COR-L47 (cell line): ENCODE results near the gene SMIM36.
"Not testable (repeated sequence)": the region's sequence is repeated elsewhere in the genome, so short reads cannot be mapped to it uniquely, and the experiment has no call there.

Source experiments
- DNase-seq: peaks from one replicate; lab custom pipeline; 2025; lab: John Stamatoyannopoulos, UW

The SMIM36 gene

DNA sequence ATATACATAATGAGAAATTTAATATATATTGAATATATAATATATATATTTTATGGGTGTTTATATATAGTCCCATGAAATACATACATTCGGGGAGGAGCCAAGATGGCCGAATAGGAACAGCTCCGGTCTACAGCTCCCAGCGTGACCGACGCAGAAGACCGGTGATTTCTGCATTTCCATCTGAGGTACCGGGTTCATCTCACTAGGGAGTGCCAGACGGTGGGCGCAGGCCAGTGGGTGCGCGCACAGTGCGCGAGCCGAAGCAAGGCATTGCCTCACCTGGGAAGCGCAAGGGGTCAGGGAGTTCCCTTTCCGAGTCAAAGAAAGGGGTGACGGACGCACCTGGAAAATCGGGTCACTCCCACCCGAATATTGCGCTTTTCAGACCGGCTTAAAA lies 9.6 kb downstream of the SMIM36 start:
- not testable (repeated sequence) for DNase-seq

DNA sequence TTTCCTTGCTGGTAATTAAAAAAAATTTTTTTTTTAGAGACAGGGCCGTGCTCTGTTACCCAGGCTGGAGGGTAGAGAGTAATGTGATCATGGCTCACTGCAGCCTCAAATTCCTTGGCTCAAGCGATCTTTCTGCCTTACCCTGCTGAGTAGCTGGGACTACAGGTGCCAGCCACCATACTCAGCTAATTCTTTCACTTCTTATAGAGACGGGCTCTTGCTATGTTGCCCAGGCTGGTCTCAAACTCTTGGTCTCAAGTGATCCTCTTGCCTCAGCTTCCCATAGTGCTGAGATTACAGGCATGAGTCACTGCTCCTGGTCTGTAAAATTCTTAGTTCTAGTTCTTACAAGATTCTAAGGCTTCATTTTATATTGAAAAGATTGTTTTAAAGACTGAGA lies 11.1 kb downstream of the SMIM36 start:
- no peak for DNase-seq

DNA sequence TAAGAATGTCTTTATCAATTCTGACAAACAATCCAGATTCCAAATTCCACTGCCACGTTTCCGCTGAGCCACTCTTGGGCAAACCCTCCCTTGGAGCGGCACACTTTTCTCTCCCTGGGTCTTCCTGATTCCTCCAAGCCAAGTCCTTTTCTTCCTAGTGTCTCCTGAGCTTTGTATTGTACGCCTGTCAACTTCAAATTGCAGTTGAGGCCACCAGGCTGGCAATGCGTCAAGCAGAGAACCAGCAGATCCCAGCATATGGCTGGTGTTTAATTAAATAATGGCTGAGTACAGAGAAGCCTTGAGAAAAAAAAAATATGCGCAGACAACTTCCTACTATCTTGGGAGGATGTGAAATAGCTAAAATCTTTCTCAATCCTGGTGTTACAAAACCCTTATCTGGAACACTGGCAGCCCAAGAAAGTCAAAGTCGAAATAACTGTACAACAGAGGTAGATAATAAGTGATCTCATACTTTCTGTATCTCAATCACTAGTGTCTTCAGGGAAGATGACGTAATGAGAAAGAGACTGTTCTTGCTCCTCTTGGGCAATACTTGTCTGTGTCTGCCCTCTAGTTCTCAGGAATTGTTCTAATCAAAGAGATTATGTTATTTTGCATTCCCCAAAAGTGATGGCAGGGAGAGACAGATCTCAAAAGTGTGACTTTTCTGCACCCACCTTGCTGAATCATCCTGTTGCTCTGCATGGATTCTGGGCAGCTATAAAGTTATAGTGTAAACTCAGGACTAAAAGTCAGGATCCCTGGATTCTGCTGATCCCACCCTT lies 15.0 kb downstream of the SMIM36 start:
- no peak for DNase-seq

DNA sequence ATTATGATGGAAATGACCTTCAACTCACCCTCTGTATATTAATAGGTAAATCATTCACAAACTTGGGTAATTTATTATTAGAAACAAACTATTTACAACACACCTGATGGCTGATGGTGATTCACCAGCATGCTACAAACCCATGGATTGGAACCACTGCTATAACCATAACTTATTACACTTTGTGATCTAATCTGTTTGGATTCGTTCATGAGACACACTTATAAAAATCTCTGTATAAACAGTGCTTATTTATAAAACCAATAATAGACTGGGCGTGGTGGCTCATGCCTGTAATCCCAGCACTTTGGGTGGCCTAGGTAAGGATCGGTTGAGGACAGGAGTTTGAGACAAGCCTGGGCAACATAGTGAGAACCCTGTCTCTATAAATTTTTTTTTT lies 16.0 kb downstream of the SMIM36 start:
- no peak for DNase-seq

DNA sequence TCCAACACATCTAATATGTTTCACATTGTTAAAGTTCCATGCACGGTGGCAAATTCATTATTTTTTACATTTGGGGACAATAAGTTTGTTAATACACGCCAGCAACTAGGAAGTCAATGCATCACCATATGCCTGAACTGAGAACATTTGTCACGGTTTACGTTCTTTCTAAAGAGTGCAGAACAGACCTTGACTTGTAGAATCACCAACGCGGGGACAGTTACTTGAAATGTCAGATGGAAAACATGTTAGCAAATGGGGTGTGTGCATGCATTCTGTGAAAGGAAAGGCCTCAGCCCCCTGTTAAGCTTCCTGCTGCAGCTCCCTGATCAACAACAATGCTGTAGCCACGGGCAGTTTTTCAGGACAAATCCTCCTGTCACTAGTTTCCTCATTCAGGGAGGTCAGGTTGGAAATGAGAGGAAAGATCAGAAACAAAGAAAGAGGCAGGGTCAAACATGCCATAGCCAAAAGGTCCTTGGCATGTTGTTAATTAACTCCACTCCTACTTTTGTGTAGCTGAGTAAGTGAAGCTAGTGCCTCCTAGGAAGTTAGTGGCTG lies 18.4 kb downstream of the SMIM36 start:
- no peak for DNase-seq

DNA sequence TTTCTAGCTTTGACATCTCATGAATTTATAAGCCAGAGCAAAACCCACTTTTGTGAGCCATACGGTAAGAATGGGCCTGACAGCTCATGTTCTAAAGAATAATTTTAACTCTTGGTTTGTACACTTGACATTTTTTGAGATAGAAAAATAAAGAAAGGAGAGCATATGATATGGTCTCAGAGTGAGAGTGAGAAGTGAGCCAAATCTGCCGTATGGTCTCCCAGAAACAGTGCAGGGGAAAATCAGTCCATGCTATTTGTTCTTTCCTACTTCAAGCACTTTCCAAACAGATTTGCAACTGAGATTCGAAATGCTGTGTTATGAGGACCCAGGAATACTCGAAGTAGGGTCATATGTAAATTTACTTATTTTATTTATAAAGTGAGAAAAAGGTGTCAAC lies 20.9 kb downstream of the SMIM36 start:
- no peak for DNase-seq

DNA sequence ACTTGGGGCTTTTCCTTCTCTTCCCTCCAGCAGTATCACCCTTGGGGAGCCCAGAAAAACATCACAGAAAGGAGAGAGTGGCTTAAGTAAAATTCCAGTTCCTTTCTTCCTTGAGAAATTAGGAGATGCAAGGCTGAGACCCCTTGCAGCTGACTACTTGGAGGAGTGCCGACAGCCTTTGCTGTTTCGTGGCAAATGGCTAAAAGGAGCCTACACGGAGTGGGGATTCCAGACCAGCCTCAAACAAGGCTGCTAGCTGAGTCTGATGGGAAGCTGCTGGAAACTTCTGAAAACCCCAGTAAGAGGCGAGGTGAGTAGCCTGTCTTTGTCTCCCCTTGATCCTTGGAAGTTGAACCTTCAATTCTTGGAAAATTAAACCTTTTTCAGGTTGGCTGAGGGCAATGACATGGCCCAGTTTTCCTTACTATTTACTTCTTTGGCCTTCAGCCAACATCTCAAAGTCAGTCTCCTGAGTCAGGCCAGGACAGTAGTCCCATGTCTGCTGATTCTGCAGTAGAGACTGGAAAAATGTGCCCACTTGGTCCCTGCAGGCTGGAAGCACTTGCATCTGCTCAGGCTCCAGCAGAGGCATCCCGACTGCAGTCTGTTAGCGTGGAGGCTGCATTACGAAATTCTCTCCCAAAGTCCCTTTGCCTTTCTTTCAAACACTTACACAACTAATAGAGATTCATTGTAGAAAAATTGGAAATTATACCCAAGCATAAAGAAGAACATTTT lies 23.4 kb downstream of the SMIM36 start:
- no peak for DNase-seq

DNA sequence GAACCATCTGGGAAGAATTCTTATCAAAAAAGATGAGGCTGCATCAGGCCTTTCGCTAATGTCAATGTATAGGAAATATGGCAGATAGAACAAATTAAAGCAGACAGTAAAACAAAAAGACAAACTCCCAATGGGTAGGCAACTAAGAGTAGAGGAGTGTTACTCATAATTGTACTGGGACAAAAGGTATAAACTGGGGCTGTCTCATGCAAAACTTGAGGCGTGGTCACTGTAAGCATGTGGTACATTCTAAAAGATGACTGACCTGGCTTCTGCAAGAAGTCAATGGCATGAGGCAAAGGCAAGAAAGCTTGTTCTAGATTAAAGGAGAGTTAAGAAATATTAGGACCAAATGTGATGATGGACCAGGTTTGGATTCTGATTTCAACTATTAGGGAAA lies 26.7 kb downstream of the SMIM36 start:
- no peak for DNase-seq

DNA sequence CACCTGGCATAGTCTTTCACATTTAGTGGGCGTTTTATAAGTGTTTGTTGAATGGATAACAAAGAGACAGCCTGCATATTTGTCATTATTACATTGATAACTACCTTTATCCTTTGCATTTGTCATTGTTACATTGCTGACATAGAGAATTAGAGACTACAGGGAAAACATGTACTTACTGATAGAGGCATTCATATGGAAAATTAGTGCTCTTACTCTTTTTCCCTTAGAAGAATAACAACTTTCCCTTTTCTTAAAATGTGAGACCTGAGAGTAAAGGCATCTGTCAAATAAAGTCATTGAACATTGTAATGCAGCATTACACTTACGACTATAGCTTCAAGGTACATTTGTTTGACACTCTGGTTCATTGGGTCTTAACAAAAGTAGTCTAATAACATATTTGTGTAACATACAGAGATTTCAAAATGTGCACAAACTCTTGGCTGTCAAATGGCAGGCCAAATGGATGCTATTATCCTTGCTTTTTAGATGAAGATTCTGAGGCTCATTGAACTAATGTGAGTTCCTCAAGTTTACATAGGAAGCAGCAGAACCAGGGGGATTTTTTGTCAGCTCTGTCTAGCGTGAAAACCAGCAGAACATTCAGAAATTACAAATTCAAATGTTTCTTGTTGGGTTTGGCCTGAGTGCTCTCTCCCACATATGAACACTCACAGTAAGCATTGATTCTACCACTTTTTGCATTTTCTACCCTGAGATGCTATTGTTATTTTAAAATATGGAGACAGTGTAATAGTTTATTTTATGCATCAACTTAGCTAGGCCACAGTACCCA lies 28.5 kb downstream of the SMIM36 start:
- no peak for DNase-seq

DNA sequence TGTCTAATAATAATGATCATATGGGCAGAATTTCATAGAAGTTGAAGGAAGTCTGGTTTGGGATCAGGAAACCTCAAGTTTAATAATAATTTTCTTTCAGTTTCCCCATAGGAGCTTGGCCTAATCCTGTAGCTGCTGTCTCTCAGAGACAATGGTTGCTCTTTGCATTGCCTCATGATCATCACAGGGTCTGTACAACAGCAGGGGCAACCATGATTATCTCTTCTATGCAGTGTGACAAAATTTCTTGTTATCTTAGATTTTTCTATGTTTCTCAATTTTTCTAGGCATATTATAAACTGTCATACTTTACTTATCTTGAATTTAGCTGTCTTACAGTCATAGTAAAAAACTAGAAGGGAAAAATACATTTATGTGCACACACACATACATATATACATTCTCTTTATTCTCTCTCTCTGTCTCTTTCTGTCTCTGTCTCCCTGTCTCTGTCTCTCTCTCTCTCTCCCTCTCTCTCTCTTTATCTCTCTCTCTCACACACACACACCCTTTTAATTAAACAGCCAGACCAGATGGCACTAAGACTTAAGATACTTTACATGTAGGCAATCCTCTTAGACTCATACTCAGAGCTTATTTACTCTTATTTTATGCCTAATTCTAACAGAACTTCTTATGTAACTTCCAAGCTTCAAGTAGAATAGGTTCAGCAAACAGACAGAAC lies 30.5 kb downstream of the SMIM36 start:
- no peak for DNase-seq

DNA sequence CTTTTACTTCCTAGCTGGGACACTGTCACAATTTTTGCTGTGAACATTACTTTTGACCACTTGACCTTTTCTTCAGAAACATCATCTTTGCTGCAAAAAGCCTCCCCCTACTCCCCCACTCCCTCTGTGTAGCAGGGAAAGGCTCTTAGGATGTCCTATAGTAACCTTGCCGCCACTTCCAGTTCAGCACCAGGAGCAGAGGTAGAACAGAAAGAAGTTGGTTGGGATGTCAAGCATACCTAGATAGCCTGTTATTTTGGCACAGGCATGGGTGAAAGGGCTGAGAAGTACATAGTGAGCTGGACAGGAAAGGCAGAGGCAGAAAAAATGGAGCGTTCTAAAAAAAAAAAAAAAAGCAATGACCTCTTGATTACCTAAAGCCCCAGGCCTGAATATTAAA lies 31.3 kb downstream of the SMIM36 start:
- DNase-seq, result no peak

DNA sequence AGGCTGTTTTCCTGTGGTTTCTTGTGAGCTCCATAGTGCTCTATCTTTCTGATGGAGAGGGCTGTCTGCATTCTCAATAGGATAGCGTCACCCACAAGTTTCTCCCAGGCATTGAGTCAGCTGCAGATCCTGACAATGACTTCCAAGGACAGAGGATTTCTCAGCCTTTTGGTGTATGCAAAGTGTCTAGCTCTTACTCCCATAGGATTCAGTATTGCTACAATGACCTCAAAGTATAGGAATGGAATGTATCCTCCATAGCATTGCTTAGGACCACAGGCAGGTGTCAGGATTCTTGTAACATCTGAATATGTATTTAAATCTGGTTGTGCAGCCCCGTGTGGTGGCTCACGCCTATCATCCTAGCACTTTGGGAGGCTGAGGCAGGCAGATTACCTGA lies 32.3 kb downstream of the SMIM36 start:
- no peak for DNase-seq

DNA sequence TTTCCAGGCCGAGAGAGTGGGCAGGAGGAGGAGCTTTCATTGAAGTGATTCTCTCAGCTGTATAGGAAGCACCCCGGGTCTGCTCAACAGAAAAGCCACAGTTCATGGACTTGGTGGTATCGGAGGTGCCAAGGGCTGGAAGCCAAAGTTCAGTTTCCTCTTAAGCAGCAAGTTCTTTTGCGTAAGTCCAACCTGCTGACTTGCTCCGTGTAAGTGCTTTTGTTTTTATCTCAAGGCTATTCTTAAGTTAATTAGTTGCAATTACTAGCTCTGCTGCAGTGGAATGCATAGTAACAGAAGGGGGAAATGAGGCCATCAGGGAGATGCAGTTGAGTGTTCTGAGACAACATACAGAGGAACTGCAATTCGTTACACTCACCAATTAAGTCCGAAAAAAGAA lies 44.6 kb downstream of the SMIM36 start:
- no peak for DNase-seq

DNA sequence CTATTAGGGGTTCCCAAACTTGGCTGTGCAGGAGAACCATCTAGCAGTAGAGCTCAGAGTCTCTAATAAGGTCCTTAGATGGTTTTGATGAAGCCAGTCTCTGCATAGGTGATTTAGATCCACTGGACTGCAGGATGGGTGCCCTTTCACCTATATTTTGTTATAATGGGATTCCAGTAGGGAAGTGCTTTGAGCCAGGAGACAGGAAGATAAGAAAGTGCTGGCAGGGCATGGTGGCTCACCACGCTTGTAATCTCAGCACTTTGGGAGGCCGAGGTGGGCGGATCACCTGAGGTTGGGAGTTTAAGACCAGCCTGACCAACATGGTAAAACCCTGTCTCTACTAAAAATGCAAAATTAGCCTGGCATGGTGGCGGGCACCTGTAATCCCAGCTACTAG lies 45.5 kb downstream of the SMIM36 start:
- DNase-seq, result not testable (repeated sequence)

DNA sequence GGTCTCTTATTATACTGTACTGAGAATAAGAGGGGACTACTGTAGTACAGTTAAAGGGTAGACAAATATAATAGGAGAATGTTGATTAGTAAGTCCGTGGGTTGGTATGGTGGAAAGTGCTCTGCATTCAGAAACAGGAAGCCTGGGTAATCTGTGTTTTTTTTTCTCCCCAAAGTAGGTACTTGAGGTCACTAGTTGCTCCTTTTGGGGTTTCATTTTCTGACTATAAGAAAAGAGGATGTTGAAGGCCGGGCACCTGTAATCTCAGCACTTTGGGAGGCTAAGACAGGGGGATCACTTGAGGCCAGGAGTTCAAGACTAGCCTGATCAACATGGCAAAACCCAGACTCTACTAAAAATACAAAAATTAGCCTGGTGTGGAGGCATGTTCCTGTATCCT lies 47.7 kb downstream of the SMIM36 start:
- no peak for DNase-seq

DNA sequence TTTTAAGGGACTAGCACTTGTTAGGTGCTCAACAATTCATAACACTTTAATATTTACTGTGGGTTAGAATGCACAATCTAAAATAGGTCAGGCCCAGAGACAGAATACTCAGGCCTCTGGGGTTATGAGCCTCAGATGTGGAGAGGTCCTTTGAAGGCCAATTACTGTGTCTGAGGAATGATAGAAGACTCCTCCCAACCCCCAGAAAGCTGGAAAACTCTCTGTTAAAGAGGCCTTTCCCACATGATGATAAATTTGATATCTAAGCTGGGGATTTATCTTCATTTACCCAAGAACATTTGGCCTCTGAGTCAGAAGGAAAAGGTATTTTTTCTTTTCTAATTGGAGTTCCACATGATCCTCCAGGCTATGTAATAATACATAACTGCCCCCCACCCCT lies 48.5 kb downstream of the SMIM36 start:
- DNase-seq, result no peak

DNA sequence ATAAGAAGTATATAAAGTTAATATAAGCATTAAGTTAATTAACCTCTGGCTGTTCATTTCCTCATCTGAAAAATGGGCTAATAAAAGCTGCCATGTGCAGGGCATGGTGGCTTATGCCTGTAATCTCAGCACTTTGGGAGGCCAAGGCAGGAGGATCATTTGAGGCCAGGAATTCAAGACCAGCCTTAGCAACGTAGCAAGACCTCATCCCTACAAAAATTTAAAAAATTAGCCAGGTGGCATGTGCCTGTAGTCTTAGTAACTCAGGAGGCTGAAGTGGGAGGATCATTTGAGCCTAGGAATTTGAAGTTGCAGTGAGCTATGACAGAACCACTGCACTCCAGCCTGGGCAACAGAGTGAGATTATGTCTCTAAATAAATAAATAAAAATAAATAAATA lies 49.0 kb downstream of the SMIM36 start:
- no peak for DNase-seq

DNA sequence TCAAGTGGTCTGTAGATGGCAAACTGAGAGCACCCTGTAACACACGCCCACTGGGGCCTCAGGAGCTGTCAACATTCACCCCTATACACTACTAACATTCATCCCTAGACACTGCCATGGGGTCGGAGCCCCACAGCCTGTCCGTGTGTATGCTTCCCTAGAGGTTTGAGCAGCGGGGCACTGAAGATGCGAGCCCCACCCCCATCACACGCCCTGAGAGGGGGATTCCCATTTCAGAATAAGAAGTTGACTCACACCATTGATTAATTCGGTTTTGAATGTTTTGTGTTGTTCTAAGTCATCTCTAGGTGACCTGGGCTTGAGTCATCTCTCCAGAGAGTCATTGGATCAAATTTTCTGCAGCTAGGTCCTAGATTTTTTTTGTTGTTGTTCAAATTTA lies 52.3 kb downstream of the SMIM36 start:
- no peak for DNase-seq

DNA sequence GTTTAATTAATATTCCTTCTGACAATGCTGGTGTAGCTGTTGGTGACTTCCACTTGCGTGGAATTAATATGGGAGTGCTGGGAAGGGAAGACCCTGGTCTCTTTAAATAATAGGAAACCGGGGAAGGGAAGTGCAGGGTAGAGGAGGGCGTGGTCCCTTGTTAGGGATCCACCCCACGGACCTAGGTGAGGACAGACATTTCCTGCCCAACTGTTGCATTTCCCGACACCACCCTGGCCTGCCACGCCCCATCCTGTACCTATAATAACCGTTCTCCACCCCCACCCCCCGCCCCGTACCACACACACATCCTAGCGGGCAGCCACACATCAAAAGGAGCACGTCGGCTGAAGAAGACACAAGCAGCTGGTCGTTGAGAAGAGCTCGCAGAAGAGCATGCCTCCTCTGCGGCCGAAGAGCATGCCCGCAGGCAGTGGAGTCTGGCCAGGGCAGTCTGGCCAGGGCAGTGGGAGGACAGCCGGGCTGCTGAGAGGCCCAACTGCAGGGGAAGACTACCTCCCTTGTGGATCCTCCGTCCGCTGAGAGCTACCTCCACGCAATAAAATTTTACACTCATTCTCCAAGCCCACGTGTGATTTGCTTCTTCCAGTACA lies 52.9 kb downstream of the SMIM36 start:
- no peak for DNase-seq

DNA sequence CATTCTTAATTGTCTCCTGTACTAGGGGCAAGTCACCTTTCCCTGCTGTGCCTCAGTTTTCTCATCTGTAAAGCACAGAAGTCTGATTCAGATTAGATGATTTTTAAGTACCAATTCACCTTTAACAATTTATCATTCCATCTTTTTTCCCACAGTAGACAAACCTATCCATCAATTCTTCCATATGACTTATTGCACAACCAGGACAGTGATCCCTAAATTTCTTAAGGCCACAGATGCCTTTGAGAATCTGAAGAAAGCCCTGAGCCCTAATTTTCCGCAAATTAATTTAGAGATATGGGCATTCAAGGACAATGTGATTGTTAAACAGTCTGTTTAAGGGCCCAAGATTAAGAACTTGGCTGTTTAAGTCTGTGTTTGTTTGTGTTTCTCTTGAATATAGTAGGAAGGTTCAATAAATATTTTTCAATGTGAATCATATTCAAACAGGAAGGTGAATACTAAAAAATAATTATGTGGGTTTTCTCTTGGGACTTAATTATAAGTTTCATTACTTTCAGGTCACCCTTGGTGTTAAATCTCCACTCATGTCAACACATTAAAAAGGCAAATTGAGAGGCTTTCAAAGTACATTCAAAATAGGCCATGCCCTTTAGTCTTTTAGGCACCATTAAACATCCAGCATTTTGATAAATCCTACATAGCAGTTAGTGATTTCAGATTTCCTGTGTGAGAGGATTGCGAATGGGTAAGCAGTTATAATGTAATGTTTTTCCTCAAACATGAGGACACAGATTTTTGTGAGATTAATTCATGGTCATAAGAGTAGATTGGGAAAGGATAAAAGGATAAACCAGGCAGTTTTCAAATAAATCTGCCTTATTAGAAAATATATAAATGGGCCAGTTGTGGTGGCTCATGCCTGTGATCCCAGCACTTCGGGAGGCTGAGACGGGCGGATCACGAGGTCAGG lies 54.7 kb downstream of the SMIM36 start:
- DNase-seq, result no peak
